ENCODE measurements around the gene SMIM44.

Gene SMIM44

DNA sequence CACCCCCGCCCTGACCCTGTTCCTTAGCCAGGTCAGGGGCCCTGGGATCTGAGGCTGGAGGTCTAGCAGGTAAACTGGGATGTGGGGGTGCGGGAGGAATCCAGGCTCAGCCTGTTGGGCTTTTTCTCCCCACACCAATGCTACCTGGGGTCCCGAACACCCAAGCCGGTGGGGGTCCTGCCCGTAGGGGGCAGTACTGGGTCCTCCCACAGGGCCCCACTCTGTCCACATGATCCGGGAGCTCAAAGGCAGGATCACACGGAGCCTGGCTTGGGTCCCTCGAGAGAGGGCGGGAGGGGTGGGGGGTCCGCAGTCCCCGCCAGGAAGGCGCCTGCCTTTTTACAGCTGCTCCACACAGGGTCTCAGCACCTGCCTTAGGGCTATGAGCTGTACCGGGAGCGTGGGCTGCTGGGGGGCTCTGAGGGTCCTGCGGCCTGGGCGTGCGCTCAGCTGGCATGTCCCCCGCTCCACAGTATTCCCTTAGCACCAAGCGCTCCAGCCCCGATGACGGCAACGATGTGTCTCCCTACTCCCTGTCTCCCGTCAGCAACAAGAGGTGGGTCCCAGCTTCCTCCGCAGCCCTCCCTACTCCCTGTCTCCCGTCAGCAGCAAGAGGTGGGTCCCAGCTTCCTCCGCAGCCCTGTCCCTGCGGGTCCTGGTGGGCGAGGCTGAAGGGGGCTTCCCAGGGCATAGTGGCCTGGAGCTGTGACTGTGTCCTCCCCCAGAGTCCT is 43.4 kb upstream of the SMIM44 start:
- no peaks in the 10 kb centered on the region for H3K27me3 ChIP-seq (replicated peaks; ENCODE audit: control insufficient read depth, insufficient read depth, low read length, poor library complexity, severe bottlenecking)
- peaks cover 62% of the 10 kb centered on the region for H3K36me3 ChIP-seq (ENCODE audit: control insufficient read depth, insufficient read depth, low read length)

DNA sequence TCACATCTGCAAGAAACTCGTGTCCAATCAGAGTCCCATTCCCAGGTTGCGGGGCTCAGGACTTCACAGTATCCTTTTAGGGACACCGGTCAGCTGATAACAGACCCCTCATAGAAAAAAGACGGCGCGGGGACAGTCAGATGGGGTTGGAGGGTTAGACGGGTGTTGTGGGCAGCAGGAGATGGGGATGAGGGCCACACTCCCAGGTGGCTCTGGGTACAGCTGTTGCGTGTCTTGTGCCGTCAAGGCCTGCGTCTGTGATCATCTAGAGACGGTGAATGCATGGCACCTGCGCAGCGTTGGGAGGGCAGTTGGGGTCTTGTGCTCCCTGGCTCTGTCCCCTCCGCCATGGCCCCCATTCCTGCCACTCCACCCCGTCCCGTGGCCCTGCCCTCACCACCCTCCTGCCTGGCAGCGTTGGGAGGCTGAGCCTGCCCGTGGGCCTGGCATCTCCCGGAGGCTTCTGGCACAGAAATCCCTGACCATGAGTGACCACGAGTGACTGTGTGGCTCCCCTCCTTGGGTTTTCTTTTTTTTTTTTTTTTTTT is 41.7 kb upstream of the SMIM44 start:
- no peaks in the 10 kb centered on the region for H3K9me3 ChIP-seq (ENCODE audit: control insufficient read depth, low read length)
- peaks cover 56% of the 10 kb centered on the region for H3K36me3 ChIP-seq (ENCODE audit: control insufficient read depth, insufficient read depth, low read length)
- H3K27me3 ChIP-seq (replicated peaks; ENCODE audit: control insufficient read depth, insufficient read depth, low read length, poor library complexity, severe bottlenecking): no peaks in the 10 kb centered on the region
- DNase-seq: no peak
- H3K4me1 ChIP-seq (ENCODE audit: control insufficient read depth, insufficient read depth, low read length, poor library complexity, severe bottlenecking): no peaks in the 10 kb centered on the region
- H3K27ac ChIP-seq (ENCODE audit: insufficient read depth, low read length, poor library complexity, severe bottlenecking): no peak overlapping the region
- H3K4me3 ChIP-seq (ENCODE audit: insufficient read depth, low read depth, low read length, poor library complexity, severe bottlenecking): no peak overlapping the region

More for the DNA sequence above, 43.4 kb upstream of the SMIM44 start:
- H3K27ac ChIP-seq (ENCODE audit: insufficient read depth, low read length, poor library complexity, severe bottlenecking): no peak overlapping the region
- no peaks in the 10 kb centered on the region for H3K9me3 ChIP-seq (ENCODE audit: control insufficient read depth, low read length)
- no peaks in the 10 kb centered on the region for H3K4me1 ChIP-seq (ENCODE audit: control insufficient read depth, insufficient read depth, low read length, poor library complexity, severe bottlenecking)
- no peak for DNase-seq
- H3K4me3 ChIP-seq (ENCODE audit: insufficient read depth, low read depth, low read length, poor library complexity, severe bottlenecking): no peak overlapping the region

DNA sequence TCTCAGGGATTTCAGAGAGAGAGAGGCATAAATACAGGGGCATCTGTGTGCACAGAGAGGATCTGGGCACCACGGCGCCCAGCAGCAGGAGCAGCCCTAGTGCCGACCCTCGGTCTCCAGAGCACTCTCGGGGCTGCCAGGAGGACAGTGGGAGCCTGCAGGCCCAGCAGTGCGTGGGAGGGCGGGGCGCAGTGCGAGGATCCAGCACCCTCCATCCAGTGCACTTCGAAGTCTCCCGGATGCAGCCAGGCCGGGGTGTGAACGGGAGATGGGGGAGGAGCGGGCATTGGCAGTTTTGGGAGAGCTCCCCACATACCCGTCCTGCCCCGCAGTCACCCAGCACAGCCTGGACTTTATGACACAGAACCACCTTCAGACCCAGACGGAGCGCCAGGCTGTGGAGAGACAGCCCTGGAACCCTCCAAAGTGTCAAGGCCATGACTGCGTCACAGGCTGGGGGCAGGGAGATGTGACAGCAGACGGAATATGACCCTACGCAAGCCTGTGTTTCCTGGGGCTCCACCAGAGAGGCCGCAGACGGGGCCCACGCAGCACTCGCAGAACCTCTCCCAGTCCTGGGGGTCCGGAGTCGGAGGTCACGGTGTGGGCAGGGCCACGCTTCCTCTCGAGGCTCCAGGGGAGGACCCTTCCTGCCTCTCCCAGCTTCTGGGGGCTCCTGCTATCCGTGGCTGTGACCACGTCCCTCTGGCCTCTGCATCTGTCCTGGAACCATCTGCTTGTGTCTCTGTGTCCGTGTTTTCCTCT is 41.0 kb upstream of the SMIM44 start:
- Histone ChIP-seq H3K36me3 (ENCODE audit: control insufficient read depth, insufficient read depth, low read length) (peaks cover 56% of the 10 kb centered on the region), H3K9me3 (ENCODE audit: control insufficient read depth, low read length) (no peaks in the 10 kb centered on the region), H3K27ac (ENCODE audit: insufficient read depth, low read length, poor library complexity, severe bottlenecking) (no peak overlapping the region), H3K4me1 (ENCODE audit: control insufficient read depth, insufficient read depth, low read length, poor library complexity, severe bottlenecking) (no peaks in the 10 kb centered on the region), H3K4me3 (ENCODE audit: insufficient read depth, low read depth, low read length, poor library complexity, severe bottlenecking) (no peak overlapping the region), H3K27me3 (replicated peaks; ENCODE audit: control insufficient read depth, insufficient read depth, low read length, poor library complexity, severe bottlenecking) (no peaks in the 10 kb centered on the region)
- DNase-seq: no peak

DNA sequence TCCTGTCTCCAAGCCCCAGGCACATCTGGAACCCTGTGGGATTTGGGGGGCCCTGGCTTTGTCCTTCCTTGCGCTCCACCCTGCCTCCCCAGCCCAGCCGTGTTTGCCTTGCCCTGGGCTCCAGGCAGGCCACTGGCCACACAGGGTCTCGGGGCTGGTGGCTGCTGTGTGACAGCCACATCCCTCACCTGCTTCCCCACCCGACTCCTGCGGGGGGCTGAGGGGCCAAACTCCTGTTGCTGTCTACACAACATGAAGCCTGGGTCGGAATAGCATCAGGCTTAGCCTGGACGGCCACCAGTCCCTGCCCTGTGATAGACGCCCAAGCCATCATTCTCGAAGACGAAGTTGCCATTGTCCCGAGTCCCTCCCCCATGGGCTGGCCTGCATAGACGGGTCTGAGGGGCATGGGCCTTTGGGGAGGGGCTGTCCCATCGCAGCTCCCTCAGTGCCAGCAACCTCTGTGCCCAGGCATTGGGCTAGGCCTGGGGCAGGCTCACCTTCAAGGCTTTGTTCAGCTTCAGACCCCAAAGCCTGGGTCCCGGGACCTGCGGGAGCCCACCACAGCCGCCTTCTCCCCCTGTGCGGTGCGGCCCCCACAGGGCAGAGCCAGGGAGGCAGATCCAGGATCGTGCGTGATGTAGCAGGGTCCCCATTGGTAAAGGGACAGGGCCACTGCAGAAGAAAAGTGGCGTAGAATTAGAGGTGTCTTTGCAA is 40.3 kb upstream of the SMIM44 start:
- Histone ChIP-seq H3K9me3 (ENCODE audit: control insufficient read depth, low read length) (no peaks in the 10 kb centered on the region), H3K4me1 (ENCODE audit: control insufficient read depth, insufficient read depth, low read length, poor library complexity, severe bottlenecking) (no peaks in the 10 kb centered on the region), H3K27me3 (replicated peaks; ENCODE audit: control insufficient read depth, insufficient read depth, low read length, poor library complexity, severe bottlenecking) (no peaks in the 10 kb centered on the region), H3K27ac (ENCODE audit: insufficient read depth, low read length, poor library complexity, severe bottlenecking) (no peak overlapping the region), H3K36me3 (ENCODE audit: control insufficient read depth, insufficient read depth, low read length) (peaks cover 55% of the 10 kb centered on the region), H3K4me3 (ENCODE audit: insufficient read depth, low read depth, low read length, poor library complexity, severe bottlenecking) (no peak overlapping the region)
- no peak for DNase-seq

DNA sequence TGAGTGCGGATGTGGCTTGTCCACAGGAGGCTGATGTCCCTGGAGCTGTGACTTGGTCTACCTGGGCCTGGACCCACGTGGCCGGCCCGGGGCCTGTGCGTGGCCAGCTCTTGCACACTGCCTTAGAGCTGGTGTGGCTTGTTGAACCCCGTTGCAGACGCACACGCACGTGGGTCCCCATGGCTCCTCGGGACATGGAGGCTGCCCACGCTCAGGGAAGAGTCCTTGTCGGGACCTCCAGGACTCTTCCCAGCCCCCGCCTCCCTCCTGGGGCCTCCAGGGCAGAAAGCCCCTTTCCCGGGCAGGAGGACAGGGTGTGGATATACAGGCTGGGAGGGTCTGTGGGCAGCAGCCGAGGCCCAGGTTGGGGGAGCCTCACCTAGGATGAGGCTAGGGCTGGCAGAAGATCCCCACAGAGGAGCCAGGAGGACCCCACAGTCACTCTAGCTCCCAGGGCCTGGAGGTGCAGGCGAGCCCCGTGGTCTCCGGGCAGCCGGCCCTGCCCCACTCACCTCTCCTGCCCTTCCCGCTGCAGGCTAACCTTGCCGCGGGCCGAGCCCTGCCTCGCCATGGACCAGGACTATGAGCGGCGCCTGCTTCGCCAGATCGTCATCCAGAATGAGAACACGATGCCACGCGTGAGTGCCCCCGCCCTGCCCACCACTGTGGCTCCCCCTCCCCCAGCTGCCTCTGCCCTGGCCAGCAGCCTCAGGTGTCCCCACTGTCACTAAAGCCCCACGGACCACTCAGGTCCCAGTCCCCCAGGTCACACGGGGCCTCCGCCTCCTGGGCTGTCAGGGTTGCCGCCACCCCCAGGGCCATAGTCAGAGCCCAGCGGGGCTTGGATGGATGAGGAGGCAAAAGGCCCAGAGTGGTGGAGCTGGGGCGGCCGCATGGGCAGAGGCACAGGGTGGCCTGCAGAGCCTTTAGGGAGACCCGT is 39.5 kb upstream of the SMIM44 start:
- Histone ChIP-seq H3K36me3 (ENCODE audit: control insufficient read depth, insufficient read depth, low read length) (peaks cover 53% of the 10 kb centered on the region), H3K4me1 (ENCODE audit: control insufficient read depth, insufficient read depth, low read length, poor library complexity, severe bottlenecking) (no peaks in the 10 kb centered on the region), H3K27me3 (replicated peaks; ENCODE audit: control insufficient read depth, insufficient read depth, low read length, poor library complexity, severe bottlenecking) (no peaks in the 10 kb centered on the region), H3K27ac (ENCODE audit: insufficient read depth, low read length, poor library complexity, severe bottlenecking) (no peak overlapping the region), H3K9me3 (ENCODE audit: control insufficient read depth, low read length) (no peaks in the 10 kb centered on the region), H3K4me3 (ENCODE audit: insufficient read depth, low read depth, low read length, poor library complexity, severe bottlenecking) (no peak overlapping the region)
- DNase-seq: no peak

DNA sequence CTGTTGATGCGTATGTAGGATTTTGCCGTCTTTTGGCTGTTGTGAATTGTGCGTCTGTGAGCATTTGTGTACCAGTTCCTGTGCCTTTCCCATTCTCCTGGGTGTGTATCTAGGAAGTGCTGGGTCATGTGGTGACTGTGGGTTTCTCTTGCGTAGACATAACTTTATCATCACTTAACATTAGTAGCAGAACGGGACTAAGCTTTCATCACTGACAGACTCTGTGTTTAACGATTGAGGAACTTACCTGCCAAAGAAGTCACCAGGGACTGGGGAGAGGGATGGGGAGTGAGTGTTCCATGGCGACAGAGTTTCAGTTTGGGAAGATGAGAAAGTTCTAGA is 37.8 kb upstream of the SMIM44 start:
- Histone ChIP-seq H3K27ac (ENCODE audit: insufficient read depth, low read length, poor library complexity, severe bottlenecking) (no peak overlapping the region), H3K36me3 (ENCODE audit: control insufficient read depth, insufficient read depth, low read length) (peaks cover 38% of the 10 kb centered on the region)

DNA sequence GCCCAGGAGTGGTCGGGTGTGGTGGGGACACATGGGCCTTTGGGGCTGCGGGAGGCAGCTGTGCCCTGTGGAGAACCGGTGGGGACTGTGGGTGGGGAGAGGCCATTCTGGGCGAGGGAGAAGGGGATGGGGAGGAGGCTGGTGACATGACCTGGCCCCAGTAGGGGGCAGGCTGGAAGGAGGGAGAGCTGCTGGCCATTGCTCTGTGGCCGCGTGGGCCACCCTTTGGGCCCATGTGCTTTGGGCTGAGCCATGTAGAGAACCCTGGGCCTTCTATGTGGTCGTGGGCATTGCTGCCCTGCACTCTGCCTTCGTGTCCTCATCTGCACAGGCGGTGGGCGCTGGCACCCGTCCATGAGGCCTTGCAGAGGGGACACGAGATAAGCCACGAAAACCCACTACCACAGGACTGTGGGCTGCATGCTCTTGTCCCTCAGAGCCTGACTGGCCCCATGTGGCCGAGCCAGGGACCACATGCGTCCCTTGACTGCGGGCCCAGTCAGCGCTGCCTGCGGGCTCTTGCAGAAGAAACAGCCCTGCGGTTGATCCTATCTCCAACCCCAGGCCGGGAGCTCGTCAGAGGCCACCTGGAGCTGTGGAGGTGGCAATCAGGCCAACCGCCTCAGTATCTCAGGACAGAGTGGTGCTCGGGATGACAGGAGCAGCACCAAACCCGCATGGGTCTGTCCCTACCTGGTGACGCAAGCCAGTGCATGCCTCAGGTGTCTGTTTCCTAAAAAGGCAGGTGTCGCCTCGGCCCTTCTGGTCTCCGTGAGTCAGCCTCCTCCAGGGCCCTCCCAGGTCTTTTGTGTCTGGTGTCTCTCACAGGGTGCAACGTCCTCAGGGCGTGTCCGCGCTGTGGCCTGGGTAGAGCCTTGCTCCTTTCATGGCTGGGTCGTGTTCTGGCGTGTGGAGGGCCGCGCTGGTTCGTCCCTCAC is 37.2 kb upstream of the SMIM44 start:
- no peak for DNase-seq
- Histone ChIP-seq H3K27ac (ENCODE audit: insufficient read depth, low read length, poor library complexity, severe bottlenecking) (no peak overlapping the region), H3K27me3 (replicated peaks; ENCODE audit: control insufficient read depth, insufficient read depth, low read length, poor library complexity, severe bottlenecking) (no peaks in the 10 kb centered on the region), H3K36me3 (ENCODE audit: control insufficient read depth, insufficient read depth, low read length) (peaks cover 32% of the 10 kb centered on the region), H3K9me3 (ENCODE audit: control insufficient read depth, low read length) (no peaks in the 10 kb centered on the region), H3K4me3 (ENCODE audit: insufficient read depth, low read depth, low read length, poor library complexity, severe bottlenecking) (no peak overlapping the region), H3K4me1 (ENCODE audit: control insufficient read depth, insufficient read depth, low read length, poor library complexity, severe bottlenecking) (peaks cover 10% of the 10 kb centered on the region)

More for the DNA sequence above, 37.8 kb upstream of the SMIM44 start:
- Histone ChIP-seq H3K4me3 (ENCODE audit: insufficient read depth, low read depth, low read length, poor library complexity, severe bottlenecking) (no peak overlapping the region), H3K9me3 (ENCODE audit: control insufficient read depth, low read length) (no peaks in the 10 kb centered on the region), H3K27me3 (replicated peaks; ENCODE audit: control insufficient read depth, insufficient read depth, low read length, poor library complexity, severe bottlenecking) (no peaks in the 10 kb centered on the region), H3K4me1 (ENCODE audit: control insufficient read depth, insufficient read depth, low read length, poor library complexity, severe bottlenecking) (peaks cover 10% of the 10 kb centered on the region)
- no peak for DNase-seq

DNA sequence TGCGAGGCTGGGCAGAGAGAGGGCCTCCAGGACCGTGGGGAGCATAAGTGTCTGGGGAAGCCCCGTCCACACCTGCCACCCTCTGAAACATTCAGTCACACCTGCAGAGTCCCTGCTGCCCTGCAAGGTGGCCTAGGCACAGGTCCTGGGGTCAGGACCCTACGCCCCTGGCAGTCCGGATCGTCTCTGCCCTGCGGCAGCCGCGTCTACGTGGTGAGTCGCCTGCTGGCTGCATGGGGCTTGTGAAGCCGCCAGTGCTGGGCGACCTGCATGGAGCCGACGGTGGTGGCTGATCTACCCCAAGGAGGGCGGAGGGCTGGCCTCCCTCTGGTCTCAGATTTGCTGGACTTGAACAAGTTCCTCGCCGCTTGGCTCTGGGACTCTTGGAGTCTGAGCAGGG is 35.9 kb upstream of the SMIM44 start:
- no peaks in the 10 kb centered on the region for H3K27me3 ChIP-seq (replicated peaks; ENCODE audit: control insufficient read depth, insufficient read depth, low read length, poor library complexity, severe bottlenecking)
- H3K9me3 ChIP-seq (ENCODE audit: control insufficient read depth, low read length): no peaks in the 10 kb centered on the region
- peaks cover 23% of the 10 kb centered on the region for H3K36me3 ChIP-seq (ENCODE audit: control insufficient read depth, insufficient read depth, low read length)
- H3K4me1 ChIP-seq (ENCODE audit: control insufficient read depth, insufficient read depth, low read length, poor library complexity, severe bottlenecking): peaks cover 10% of the 10 kb centered on the region
- H3K4me3 ChIP-seq (ENCODE audit: insufficient read depth, low read depth, low read length, poor library complexity, severe bottlenecking): no peak overlapping the region
- no peak for DNase-seq
- no peak overlapping the region for H3K27ac ChIP-seq (ENCODE audit: insufficient read depth, low read length, poor library complexity, severe bottlenecking)

Measured in effector memory CD4-positive, alpha-beta T cell (primary cell).